GM23338 (cell line): ENCODE measurements around the gene TIAM1. TPM values are rescaled to one million over a fixed set of nuclear protein-coding genes. Genes with fewer than 3 reads are reported as not detected.

Experiments
- ATAC-seq: fragments of 200-7000 bp; cut with Tn5 transposase; 3 replicates; pipeline ENCODE4 v1.9.1; 2020
- DNase-seq: peaks from one replicate; pipeline ENCODE4 v3.0.0-alpha.2; 2015; ENCODE audit warnings: low spot score
- H2AFZ ChIP-seq: fragments of 200-600 bp; sonication (generic); 2 replicates; pipeline ENCODE4 v1.8.0; 2016; ENCODE audit warnings: antibody characterized with exemption, mild to moderate bottlenecking, moderate library complexity
- H3F3A ChIP-seq: fragments of 200-600 bp; sonication (generic); replicated peaks from 2 replicates; pipeline ENCODE4 v1.8.0; 2017; ENCODE audit warnings: antibody characterized with exemption, mixed run types, low read depth
- H3K27ac ChIP-seq: fragments of 200-600 bp; sonication (generic); 2 replicates; pipeline ENCODE4 v1.6.1; 2016; ENCODE audit warnings: low read depth
- H3K27me3 ChIP-seq: fragments of 200-600 bp; sonication (generic); 2 replicates; pipeline ENCODE4 v1.8.0; 2016; ENCODE audit warnings: mild to moderate bottlenecking, mixed run types, moderate library complexity; ENCODE audit not compliant: insufficient read depth
- H3K36me3 ChIP-seq: fragments of 200-600 bp; sonication (generic); 2 replicates; pipeline ENCODE4 v1.8.0; 2016; ENCODE audit warnings: mild to moderate bottlenecking; ENCODE audit not compliant: insufficient read depth
- H3K4me1 ChIP-seq: fragments of 200-600 bp; sonication (generic); 2 replicates; pipeline ENCODE4 v1.8.0; 2016; ENCODE audit warnings: mild to moderate bottlenecking, moderate library complexity; ENCODE audit not compliant: insufficient read depth
- H3K4me2 ChIP-seq: fragments of 200-600 bp; sonication (generic); 2 replicates; pipeline ENCODE4 v1.7.1; 2017; ENCODE audit warnings: mixed run types
- H3K4me3 ChIP-seq: fragments of 200-600 bp; sonication (generic); 2 replicates; pipeline ENCODE4 v1.6.1; 2016; ENCODE audit warnings: mixed run types
- H3K79me2 ChIP-seq: fragments of 200-600 bp; sonication (generic); replicated peaks from 2 replicates; pipeline ENCODE4 v1.8.0; 2017; ENCODE audit warnings: mild to moderate bottlenecking; ENCODE audit not compliant: insufficient read depth
- H3K9me2 ChIP-seq: fragments of 200-600 bp; sonication (generic); 2 replicates; pipeline ENCODE4 v1.8.0; 2017; ENCODE audit not compliant: insufficient read depth
- H4K20me1 ChIP-seq: fragments of 200-600 bp; sonication (generic); replicated peaks from 2 replicates; pipeline ENCODE4 v1.8.0; 2017; ENCODE audit warnings: mild to moderate bottlenecking; ENCODE audit not compliant: insufficient read depth
- H3K27ac Mint-ChIP-seq: 2 replicates; pipeline ENCODE4 v1.8.0; 2020; ENCODE audit warnings: inconsistent platforms, mild to moderate bottlenecking, moderate library complexity, mixed read lengths
- H3K27me3 Mint-ChIP-seq: 3 replicates; pipeline ENCODE4 v1.8.0; 2022; ENCODE audit warnings: low read depth, mild to moderate bottlenecking, moderate library complexity, mixed read lengths, inconsistent platforms; ENCODE audit not compliant: insufficient read depth, poor library complexity
- H3K36me3 Mint-ChIP-seq: 3 replicates; pipeline ENCODE4 v1.8.0; 2021; ENCODE audit warnings: low read depth, mild to moderate bottlenecking, inconsistent platforms, moderate library complexity, mixed read lengths
- H3K4me1 Mint-ChIP-seq: 3 replicates; pipeline ENCODE4 v1.8.0; 2020; ENCODE audit warnings: mild to moderate bottlenecking, inconsistent platforms, mixed read lengths
- H3K4me3 Mint-ChIP-seq: 3 replicates; pipeline ENCODE4 v1.8.0; 2021; ENCODE audit warnings: moderate library complexity, mild to moderate bottlenecking, inconsistent platforms, mixed read lengths
- H3K9me3 Mint-ChIP-seq: 3 replicates; pipeline ENCODE4 v1.8.0; 2020; ENCODE audit warnings: moderate library complexity, mild to moderate bottlenecking, inconsistent platforms, mixed read lengths
- CREB1 ChIP-seq: fragments of 250-450 bp; sonication (Bioruptor Pico); IDR thresholded peaks from 2 replicates; pipeline ENCODE4 v1.5.0; 2020; ENCODE audit warnings: low read depth, mild to moderate bottlenecking, moderate library complexity
- ETS1 ChIP-seq: IDR thresholded peaks from 2 replicates; pipeline ENCODE4 v1.6.1; 2016; ENCODE audit warnings: antibody characterized with exemption
- EZH2 ChIP-seq: fragments of 200-600 bp; sonication (generic); IDR thresholded peaks from one replicate; pipeline ENCODE4 v1.8.0; 2017; ENCODE audit warnings: antibody characterized with exemption, mild to moderate bottlenecking, low read depth; ENCODE audit not compliant: unreplicated experiment
- EZH2phosphoT487 ChIP-seq: fragments of 200-600 bp; sonication (generic); IDR thresholded peaks from one replicate; pipeline ENCODE4 v1.8.1; 2018; ENCODE audit warnings: antibody characterized with exemption; ENCODE audit not compliant: unreplicated experiment
- JUNB ChIP-seq: IDR thresholded peaks from one replicate; pipeline ENCODE4 v1.6.1; 2016; ENCODE audit warnings: antibody characterized with exemption; ENCODE audit not compliant: unreplicated experiment
- NANOG ChIP-seq: IDR thresholded peaks from 2 replicates; pipeline ENCODE4 v1.6.1; 2016; ENCODE audit warnings: antibody characterized with exemption, borderline replicate concordance
- POLR2AphosphoS5 ChIP-seq: IDR thresholded peaks from 2 replicates; pipeline ENCODE4 v1.6.1; 2016; ENCODE audit warnings: antibody characterized with exemption, low read depth
- STAT1 ChIP-seq: IDR thresholded peaks from one replicate; pipeline ENCODE4 v1.6.1; 2016; ENCODE audit warnings: antibody characterized with exemption; ENCODE audit not compliant: unreplicated experiment
- ZNF114 ChIP-seq: fragments of 250-450 bp; sonication (Bioruptor Pico); IDR thresholded peaks from 2 replicates; pipeline ENCODE4 v1.5.0; 2020; ENCODE audit warnings: mild to moderate bottlenecking, moderate library complexity
- ZNF331 ChIP-seq: fragments of 250-450 bp; sonication (Bioruptor Pico); IDR thresholded peaks from 2 replicates; pipeline ENCODE4 v1.5.0; 2020; ENCODE audit warnings: low read depth, mild to moderate bottlenecking, moderate library complexity
- polyA plus RNA-seq: library from polyadenylated mRNA; unstranded; fragments of >200 nt; fragmentation: Nextera tagmentation; extraction: Ambion mirVana; gene quantifications from 2 replicates; pipeline ENCODE4 v1.2.1, GENCODE V29; 2016
- total RNA-seq: library from RNA; depleted of rRNA; stranded (reverse); fragments of >200 nt; shearing (Covaris generic); gene quantifications from 2 replicates; pipeline ENCODE4 v1.2.3, GENCODE V29; 2014
- TF ChIP-seq, protein P1 (sequence below): IDR thresholded peaks from one replicate; pipeline ENCODE4 v1.6.1; 2018; ENCODE audit warnings: antibody characterized with exemption; ENCODE audit not compliant: unreplicated experiment
- TF ChIP-seq, protein P2 (sequence below), 2 experiments: fragments of 200-600 bp in 1 of 2; sonication (generic) in 1 of 2; conservative IDR thresholded peaks; 2 replicates each; pipeline versions ENCODE4 v1.5.1 to v1.6.1; 2016 to 2017; ENCODE audit warnings: antibody characterized with exemption in 2 of 2, low read depth in 2 of 2, mild to moderate bottlenecking in 2 of 2, moderate library complexity in 1 of 2
- TF ChIP-seq, protein P3 (sequence below): fragments of 250-450 bp; sonication (Bioruptor Pico); IDR thresholded peaks from 2 replicates; pipeline ENCODE4 v1.5.0; 2020; ENCODE audit warnings: mild to moderate bottlenecking, moderate library complexity

The TIAM1 gene
- total and polyA plus RNA-seq, 2 experiments from 2014 or later: 18.5 to 20.0 TPM

- DNase-seq: no peak
- H4K20me1 ChIP-seq: 0 out of 2 replicates have a peak, but pooled peaks cover 3% of the 10 kb centered on the region
- no peaks in the 10 kb centered on the region for H3K36me3 ChIP-seq
- no peaks in the 10 kb centered on the region for H3F3A ChIP-seq
- TF ChIP-seq JUNB (no peak), CREB1 (CRISPR knock-in tag) (no peak), NANOG (no peak), ZNF114 (CRISPR knock-in tag) (no peak), EZH2 (no peak), ZNF331 (CRISPR knock-in tag) (no peak), POLR2AphosphoS5 (no peak), EZH2phosphoT487 (no peak), STAT1 (no peak), ETS1 (no peak)
- TF ChIP-seq, protein P1, sequence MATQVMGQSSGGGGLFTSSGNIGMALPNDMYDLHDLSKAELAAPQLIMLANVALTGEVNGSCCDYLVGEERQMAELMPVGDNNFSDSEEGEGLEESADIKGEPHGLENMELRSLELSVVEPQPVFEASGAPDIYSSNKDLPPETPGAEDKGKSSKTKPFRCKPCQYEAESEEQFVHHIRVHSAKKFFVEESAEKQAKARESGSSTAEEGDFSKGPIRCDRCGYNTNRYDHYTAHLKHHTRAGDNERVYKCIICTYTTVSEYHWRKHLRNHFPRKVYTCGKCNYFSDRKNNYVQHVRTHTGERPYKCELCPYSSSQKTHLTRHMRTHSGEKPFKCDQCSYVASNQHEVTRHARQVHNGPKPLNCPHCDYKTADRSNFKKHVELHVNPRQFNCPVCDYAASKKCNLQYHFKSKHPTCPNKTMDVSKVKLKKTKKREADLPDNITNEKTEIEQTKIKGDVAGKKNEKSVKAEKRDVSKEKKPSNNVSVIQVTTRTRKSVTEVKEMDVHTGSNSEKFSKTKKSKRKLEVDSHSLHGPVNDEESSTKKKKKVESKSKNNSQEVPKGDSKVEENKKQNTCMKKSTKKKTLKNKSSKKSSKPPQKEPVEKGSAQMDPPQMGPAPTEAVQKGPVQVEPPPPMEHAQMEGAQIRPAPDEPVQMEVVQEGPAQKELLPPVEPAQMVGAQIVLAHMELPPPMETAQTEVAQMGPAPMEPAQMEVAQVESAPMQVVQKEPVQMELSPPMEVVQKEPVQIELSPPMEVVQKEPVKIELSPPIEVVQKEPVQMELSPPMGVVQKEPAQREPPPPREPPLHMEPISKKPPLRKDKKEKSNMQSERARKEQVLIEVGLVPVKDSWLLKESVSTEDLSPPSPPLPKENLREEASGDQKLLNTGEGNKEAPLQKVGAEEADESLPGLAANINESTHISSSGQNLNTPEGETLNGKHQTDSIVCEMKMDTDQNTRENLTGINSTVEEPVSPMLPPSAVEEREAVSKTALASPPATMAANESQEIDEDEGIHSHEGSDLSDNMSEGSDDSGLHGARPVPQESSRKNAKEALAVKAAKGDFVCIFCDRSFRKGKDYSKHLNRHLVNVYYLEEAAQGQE: no peak
- TF ChIP-seq, protein P2, sequence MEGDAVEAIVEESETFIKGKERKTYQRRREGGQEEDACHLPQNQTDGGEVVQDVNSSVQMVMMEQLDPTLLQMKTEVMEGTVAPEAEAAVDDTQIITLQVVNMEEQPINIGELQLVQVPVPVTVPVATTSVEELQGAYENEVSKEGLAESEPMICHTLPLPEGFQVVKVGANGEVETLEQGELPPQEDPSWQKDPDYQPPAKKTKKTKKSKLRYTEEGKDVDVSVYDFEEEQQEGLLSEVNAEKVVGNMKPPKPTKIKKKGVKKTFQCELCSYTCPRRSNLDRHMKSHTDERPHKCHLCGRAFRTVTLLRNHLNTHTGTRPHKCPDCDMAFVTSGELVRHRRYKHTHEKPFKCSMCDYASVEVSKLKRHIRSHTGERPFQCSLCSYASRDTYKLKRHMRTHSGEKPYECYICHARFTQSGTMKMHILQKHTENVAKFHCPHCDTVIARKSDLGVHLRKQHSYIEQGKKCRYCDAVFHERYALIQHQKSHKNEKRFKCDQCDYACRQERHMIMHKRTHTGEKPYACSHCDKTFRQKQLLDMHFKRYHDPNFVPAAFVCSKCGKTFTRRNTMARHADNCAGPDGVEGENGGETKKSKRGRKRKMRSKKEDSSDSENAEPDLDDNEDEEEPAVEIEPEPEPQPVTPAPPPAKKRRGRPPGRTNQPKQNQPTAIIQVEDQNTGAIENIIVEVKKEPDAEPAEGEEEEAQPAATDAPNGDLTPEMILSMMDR (conservative IDR thresholded peaks at IDR 0.05; ENCODE audit: low read depth in 2 of 2): no peak
- TF ChIP-seq, protein P3, sequence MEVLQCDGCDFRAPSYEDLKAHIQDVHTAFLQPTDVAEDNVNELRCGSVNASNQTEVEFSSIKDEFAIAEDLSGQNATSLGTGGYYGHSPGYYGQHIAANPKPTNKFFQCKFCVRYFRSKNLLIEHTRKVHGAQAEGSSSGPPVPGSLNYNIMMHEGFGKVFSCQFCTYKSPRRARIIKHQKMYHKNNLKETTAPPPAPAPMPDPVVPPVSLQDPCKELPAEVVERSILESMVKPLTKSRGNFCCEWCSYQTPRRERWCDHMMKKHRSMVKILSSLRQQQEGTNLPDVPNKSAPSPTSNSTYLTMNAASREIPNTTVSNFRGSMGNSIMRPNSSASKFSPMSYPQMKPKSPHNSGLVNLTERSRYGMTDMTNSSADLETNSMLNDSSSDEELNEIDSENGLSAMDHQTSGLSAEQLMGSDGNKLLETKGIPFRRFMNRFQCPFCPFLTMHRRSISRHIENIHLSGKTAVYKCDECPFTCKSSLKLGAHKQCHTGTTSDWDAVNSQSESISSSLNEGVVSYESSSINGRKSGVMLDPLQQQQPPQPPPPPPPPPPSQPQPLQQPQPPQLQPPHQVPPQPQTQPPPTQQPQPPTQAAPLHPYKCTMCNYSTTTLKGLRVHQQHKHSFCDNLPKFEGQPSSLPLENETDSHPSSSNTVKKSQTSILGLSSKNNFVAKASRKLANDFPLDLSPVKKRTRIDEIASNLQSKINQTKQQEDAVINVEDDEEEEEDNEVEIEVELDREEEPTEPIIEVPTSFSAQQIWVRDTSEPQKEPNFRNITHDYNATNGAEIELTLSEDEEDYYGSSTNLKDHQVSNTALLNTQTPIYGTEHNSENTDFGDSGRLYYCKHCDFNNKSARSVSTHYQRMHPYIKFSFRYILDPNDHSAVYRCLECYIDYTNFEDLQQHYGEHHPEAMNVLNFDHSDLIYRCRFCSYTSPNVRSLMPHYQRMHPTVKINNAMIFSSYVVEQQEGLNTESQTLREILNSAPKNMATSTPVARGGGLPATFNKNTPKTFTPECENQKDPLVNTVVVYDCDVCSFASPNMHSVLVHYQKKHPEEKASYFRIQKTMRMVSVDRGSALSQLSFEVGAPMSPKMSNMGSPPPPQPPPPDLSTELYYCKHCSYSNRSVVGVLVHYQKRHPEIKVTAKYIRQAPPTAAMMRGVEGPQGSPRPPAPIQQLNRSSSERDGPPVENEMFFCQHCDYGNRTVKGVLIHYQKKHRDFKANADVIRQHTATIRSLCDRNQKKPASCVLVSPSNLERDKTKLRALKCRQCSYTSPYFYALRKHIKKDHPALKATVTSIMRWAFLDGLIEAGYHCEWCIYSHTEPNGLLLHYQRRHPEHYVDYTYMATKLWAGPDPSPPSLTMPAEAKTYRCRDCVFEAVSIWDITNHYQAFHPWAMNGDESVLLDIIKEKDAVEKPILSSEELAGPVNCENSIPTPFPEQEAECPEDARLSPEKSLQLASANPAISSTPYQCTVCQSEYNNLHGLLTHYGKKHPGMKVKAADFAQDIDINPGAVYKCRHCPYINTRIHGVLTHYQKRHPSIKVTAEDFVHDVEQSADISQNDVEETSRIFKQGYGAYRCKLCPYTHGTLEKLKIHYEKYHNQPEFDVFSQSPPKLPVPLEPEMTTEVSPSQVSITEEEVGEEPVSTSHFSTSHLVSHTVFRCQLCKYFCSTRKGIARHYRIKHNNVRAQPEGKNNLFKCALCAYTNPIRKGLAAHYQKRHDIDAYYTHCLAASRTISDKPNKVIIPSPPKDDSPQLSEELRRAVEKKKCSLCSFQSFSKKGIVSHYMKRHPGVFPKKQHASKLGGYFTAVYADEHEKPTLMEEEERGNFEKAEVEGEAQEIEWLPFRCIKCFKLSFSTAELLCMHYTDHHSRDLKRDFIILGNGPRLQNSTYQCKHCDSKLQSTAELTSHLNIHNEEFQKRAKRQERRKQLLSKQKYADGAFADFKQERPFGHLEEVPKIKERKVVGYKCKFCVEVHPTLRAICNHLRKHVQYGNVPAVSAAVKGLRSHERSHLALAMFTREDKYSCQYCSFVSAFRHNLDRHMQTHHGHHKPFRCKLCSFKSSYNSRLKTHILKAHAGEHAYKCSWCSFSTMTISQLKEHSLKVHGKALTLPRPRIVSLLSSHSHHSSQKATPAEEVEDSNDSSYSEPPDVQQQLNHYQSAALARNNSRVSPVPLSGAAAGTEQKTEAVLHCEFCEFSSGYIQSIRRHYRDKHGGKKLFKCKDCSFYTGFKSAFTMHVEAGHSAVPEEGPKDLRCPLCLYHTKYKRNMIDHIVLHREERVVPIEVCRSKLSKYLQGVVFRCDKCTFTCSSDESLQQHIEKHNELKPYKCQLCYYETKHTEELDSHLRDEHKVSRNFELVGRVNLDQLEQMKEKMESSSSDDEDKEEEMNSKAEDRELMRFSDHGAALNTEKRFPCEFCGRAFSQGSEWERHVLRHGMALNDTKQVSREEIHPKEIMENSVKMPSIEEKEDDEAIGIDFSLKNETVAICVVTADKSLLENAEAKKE (CRISPR knock-in tag): no peak
- H3K9me3 Mint-ChIP-seq: no peaks in the 10 kb centered on the region
- H3K36me3 Mint-ChIP-seq: no peaks in the 10 kb centered on the region
- H3K27ac ChIP-seq: no peak overlapping the region
- peaks cover 22% of the 10 kb centered on the region for H3K4me1 Mint-ChIP-seq
- no peak overlapping the region for H3K4me3 Mint-ChIP-seq
- H3K27ac Mint-ChIP-seq: no peak overlapping the region
- H3K79me2 ChIP-seq: peaks cover 15% of the 10 kb centered on the region; the same call in 1 of the 2 replicates
- H3K27me3 ChIP-seq: no peaks in the 10 kb centered on the region
- H3K4me3 ChIP-seq: no peak overlapping the region
- no peak for ATAC-seq
- no peak overlapping the region for H3K4me2 ChIP-seq
- H2AFZ ChIP-seq: no peak overlapping the region
- no peaks in the 10 kb centered on the region for H3K9me2 ChIP-seq
- peaks cover 12% of the 10 kb centered on the region for H3K4me1 ChIP-seq
- peaks cover 4% of the 10 kb centered on the region for H3K27me3 Mint-ChIP-seq
Measured at GRCh38 chr21:31337086-31337485, 7.0 kb downstream of the TIAM1 start.
